Parathyroid adenoma (tissue), 2 donors: ENCODE data around the gene POC1A.

Source experiments
- H2AFZ ChIP-seq: fragments of 300-600 bp; sonication (generic); one replicate; pipeline ENCODE4 v1.7.0; 2017; ENCODE audit warnings: antibody characterized with exemption, mild to moderate bottlenecking
- H3K27ac ChIP-seq: fragments of 300-600 bp; sonication (generic); one replicate; pipeline ENCODE4 v1.7.0; 2017
- H3K27me3 ChIP-seq: fragments of 300-600 bp; sonication (generic); one replicate; pipeline ENCODE4 v1.7.0; 2017; ENCODE audit warnings: low read length; ENCODE audit not compliant: control insufficient read depth, insufficient read depth
- H3K36me3 ChIP-seq: fragments of 300-600 bp; sonication (generic); one replicate; pipeline ENCODE4 v1.7.0; 2017; ENCODE audit warnings: low read length; ENCODE audit not compliant: control insufficient read depth, insufficient read depth
- H3K4me1 ChIP-seq: fragments of 300-600 bp; sonication (generic); one replicate; pipeline ENCODE4 v1.7.0; 2017; ENCODE audit warnings: control low read depth
- H3K4me2 ChIP-seq: fragments of 300-600 bp; sonication (generic); one replicate; pipeline ENCODE4 v1.7.0; 2017; ENCODE audit warnings: low read length
- H3K4me3 ChIP-seq: fragments of 300-600 bp; sonication (generic); one replicate; pipeline ENCODE4 v1.7.0; 2017; ENCODE audit warnings: low read depth, low read length
- H3K79me2 ChIP-seq: fragments of 300-600 bp; sonication (generic); one replicate; pipeline ENCODE4 v1.7.0; 2017; ENCODE audit warnings: control low read depth
- H3K9ac ChIP-seq: fragments of 300-600 bp; sonication (generic); one replicate; pipeline ENCODE4 v1.7.0; 2017; ENCODE audit warnings: mild to moderate bottlenecking
- H3K9me3 ChIP-seq: fragments of 300-600 bp; sonication (generic); one replicate; pipeline ENCODE4 v1.7.0; 2017; ENCODE audit warnings: low read length; ENCODE audit not compliant: control insufficient read depth
- CTCF ChIP-seq: fragments of 300-600 bp; sonication (generic); IDR thresholded peaks from one replicate; pipeline ENCODE4 v1.7.0; 2017; ENCODE audit warnings: antibody characterized with exemption, mild to moderate bottlenecking
- donor health status: primary hyperparathyroidism.

POC1A gene

GRCh38 chr3:52117537-52117936 is 36.7 kb downstream of the POC1A start:
- Histone ChIP-seq H3K4me3 (no peak overlapping the region), H2AFZ (no peak overlapping the region), H3K9ac (no peak overlapping the region), H3K4me1 (no peaks in the 10 kb centered on the region), H3K36me3 (no peaks in the 10 kb centered on the region), H3K27me3 (no peaks in the 10 kb centered on the region), H3K79me2 (no peaks in the 10 kb centered on the region), H3K4me2 (no peak overlapping the region), H3K27ac (no peak overlapping the region), H3K9me3 (no peaks in the 10 kb centered on the region)
- no peak for TF ChIP-seq CTCF

- Histone ChIP-seq H3K4me2 (no peak overlapping the region), H3K9ac (no peak overlapping the region), H3K27ac (no peak overlapping the region)
Observed at GRCh38 chr3:52112056-52112455, 42.2 kb downstream of the POC1A start.

GRCh38 chr3:52110502-52110901 is 43.7 kb downstream of the POC1A start:
- no peak for TF ChIP-seq CTCF
- Histone ChIP-seq H3K4me3 (no peak overlapping the region), H3K36me3 (no peaks in the 10 kb centered on the region), H3K9ac (no peak overlapping the region), H2AFZ (no peak overlapping the region), H3K79me2 (peaks cover 2% of the 10 kb centered on the region), H3K27me3 (no peaks in the 10 kb centered on the region), H3K9me3 (no peaks in the 10 kb centered on the region), H3K4me2 (no peak overlapping the region), H3K27ac (no peak overlapping the region), H3K4me1 (peaks cover 11% of the 10 kb centered on the region)

More at GRCh38 chr3:52112056-52112455, 42.2 kb downstream of the POC1A start:
- H3K27me3 ChIP-seq: no peaks in the 10 kb centered on the region
- no peaks in the 10 kb centered on the region for H3K9me3 ChIP-seq
- H3K36me3 ChIP-seq: no peaks in the 10 kb centered on the region
- H3K4me3 ChIP-seq: no peak overlapping the region
- H3K79me2 ChIP-seq: peaks cover 2% of the 10 kb centered on the region
- H2AFZ ChIP-seq: no peak overlapping the region
- TF ChIP-seq CTCF: no peak
- H3K4me1 ChIP-seq: peaks cover 11% of the 10 kb centered on the region

GRCh38 chr3:52109611-52110301 is 44.5 kb downstream of the POC1A start:
- Histone ChIP-seq H3K9ac (no peak overlapping the region), H3K27me3 (no peaks in the 10 kb centered on the region), H3K4me2 (no peak overlapping the region), H3K36me3 (no peaks in the 10 kb centered on the region), H3K9me3 (no peaks in the 10 kb centered on the region), H3K27ac (no peak overlapping the region), H3K4me1 (peaks cover 11% of the 10 kb centered on the region), H3K79me2 (peaks cover 2% of the 10 kb centered on the region), H3K4me3 (no peak overlapping the region), H2AFZ (no peak overlapping the region)
- TF ChIP-seq CTCF: no peak
